Activated T-helper 1 cell treated with anti-CD3 and anti-CD28 coated beads, Interleukin-12 subunit alpha, Interleukin-12 subunit beta, Interleukin-2, Interleukin-4 antibody, amounts not matched to agents 30 ng/mL and 10 ng/mL and 1 ng/mL, durations not matched to agents 14 hours and 24 hours and 36 hours (primary cell): Measurements from ENCODE around the gene IFT25. TPM values are rescaled to one million over a fixed set of nuclear protein-coding genes. Genes with fewer than 3 reads are reported as not detected.

Experiments
- DNase-seq: peaks from one replicate; pipeline ENCODE4 v3.0.0; 2021; ENCODE audit warnings: low spot score
- H3K27ac Mint-ChIP-seq: one replicate; pipeline ENCODE4 v1.8.0; 2021; ENCODE audit warnings: mild to moderate bottlenecking, mixed read lengths
- H3K27me3 Mint-ChIP-seq: one replicate; pipeline ENCODE4 v1.8.0; 2022; ENCODE audit warnings: mild to moderate bottlenecking, moderate library complexity, mixed read lengths; ENCODE audit not compliant: insufficient read depth
- H3K36me3 Mint-ChIP-seq: one replicate; pipeline ENCODE4 v1.8.0; 2021; ENCODE audit warnings: low read depth, mixed read lengths
- H3K4me1 Mint-ChIP-seq: one replicate; pipeline ENCODE4 v1.8.0; 2021; ENCODE audit warnings: low read depth, mixed read lengths
- H3K4me3 Mint-ChIP-seq: one replicate; pipeline ENCODE4 v1.8.0; 2021; ENCODE audit warnings: mild to moderate bottlenecking, moderate library complexity, mixed read lengths
- H3K9me3 Mint-ChIP-seq: one replicate; pipeline ENCODE4 v1.8.0; 2021; ENCODE audit warnings: mixed read lengths
- intact Hi-C: fragments of 100-400 bp; cut with micrococcal nuclease; formaldehyde crosslinking; loops from one replicate; pipeline ENCODE4 v1.15.1; 2024
- total RNA-seq: library from RNA; stranded (reverse); gene quantifications from 2 replicates; pipeline ENCODE4 v1.2.3, GENCODE V29; 2022

The IFT25 gene
- total RNA-seq, 1 donor from 2014 or later: 52.6 TPM

DNA sequence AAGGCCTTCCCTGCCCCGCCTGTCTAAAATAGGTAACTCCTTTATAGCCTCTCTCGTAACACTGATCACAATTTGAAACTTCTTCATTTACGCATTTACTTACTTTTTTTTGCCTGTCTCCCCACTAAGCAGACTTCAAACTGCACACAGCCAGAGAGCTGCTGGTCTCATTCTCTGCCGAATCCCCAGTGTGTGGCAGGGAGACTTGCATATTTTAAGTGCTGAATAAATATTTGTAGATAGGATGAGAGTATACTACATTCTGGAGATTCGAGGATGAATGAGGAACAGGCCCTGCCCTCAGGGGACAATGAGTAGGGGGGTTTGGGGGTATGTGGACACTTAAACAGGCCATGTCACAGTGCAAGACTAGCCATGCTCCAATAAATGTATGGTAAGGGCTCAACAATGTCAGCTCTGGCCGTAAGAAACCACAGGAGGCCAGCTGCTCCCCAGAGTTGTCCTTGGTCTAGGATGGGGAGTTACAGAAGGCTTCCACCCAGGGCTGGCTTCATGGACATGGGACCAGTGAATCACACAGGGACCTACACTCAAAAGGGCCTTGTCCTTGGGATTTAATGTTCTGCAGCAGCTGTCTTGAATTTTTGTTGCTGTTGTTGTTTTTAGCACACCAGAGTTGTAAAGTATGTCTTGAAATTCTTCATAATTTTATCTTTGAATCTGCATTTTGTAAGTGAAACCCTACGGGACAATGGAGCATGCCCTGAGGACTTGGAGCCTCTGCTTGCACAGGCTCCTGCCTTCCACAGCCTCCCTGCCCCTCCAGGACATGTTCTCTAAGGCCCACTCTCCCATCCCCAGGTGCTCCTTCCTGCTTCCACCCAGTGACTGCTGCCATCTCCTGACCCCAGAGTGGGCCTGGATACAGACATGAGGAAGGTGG, 43.0 kb downstream of the IFT25 start:
- no peak for DNase-seq
- intact Hi-C loops: no loop called here
- no peak overlapping the region for H3K27ac Mint-ChIP-seq

DNA sequence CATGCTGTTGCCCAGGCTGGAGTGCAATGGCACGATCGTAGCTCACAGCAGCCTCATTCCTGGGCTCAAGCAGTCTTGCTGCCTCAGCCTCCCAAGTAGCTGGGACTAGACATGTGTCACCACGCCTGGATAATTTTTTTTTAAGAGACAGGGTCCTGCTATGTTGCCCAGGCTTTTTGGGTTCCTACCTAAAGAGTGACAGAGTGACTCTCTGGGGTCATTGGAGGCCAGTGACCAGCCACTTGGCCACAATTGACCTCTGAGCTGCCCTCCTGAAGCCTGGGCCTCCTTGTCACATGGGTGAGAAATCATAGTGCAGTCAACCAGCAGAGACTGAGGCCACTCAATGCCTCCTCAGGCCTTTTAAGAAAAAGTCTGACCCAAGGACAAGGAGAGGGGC, 45.8 kb downstream of the IFT25 start:
- no peak for DNase-seq
- Mint-ChIP-seq H3K27me3 (no peaks in the 10 kb centered on the region), H3K4me3 (no peak overlapping the region), H3K27ac (no peak overlapping the region), H3K4me1 (peaks cover 11% of the 10 kb centered on the region), H3K36me3 (peaks cover 2% of the 10 kb centered on the region), H3K9me3 (no peaks in the 10 kb centered on the region)
- intact Hi-C loops: no loop called here

More for the DNA sequence above, 43.0 kb downstream of the IFT25 start:
- no peak overlapping the region for H3K4me3 Mint-ChIP-seq
- peaks cover 11% of the 10 kb centered on the region for H3K4me1 Mint-ChIP-seq
- no peaks in the 10 kb centered on the region for H3K36me3 Mint-ChIP-seq
- no peaks in the 10 kb centered on the region for H3K27me3 Mint-ChIP-seq
- no peaks in the 10 kb centered on the region for H3K9me3 Mint-ChIP-seq

DNA sequence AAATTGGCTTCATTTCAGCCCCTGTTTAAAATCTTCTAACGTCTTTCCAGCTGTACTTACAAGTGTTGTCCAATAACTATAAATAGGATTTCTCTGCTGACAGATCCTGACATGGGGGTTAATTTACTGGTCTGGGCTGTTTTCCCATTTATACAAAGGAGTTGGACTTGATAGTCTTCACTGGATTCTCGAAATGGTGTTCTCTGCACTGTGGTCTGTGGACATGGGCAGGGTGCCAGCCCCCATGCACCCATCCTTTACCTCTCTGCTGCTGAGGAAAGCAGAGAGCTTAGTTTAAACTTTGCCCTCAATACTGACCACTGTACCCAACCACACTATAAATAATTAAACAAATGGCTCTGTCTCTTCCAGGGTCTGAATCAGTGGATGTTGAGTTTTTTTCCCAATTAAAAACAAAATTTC, 46.3 kb downstream of the IFT25 start:
- no peaks in the 10 kb centered on the region for H3K9me3 Mint-ChIP-seq
- H3K4me3 Mint-ChIP-seq: no peak overlapping the region
- DNase-seq: no peak
- H3K36me3 Mint-ChIP-seq: peaks cover 2% of the 10 kb centered on the region
- peaks cover 11% of the 10 kb centered on the region for H3K4me1 Mint-ChIP-seq
- no peaks in the 10 kb centered on the region for H3K27me3 Mint-ChIP-seq
- intact Hi-C loops: no loop called here
- no peak overlapping the region for H3K27ac Mint-ChIP-seq

DNA sequence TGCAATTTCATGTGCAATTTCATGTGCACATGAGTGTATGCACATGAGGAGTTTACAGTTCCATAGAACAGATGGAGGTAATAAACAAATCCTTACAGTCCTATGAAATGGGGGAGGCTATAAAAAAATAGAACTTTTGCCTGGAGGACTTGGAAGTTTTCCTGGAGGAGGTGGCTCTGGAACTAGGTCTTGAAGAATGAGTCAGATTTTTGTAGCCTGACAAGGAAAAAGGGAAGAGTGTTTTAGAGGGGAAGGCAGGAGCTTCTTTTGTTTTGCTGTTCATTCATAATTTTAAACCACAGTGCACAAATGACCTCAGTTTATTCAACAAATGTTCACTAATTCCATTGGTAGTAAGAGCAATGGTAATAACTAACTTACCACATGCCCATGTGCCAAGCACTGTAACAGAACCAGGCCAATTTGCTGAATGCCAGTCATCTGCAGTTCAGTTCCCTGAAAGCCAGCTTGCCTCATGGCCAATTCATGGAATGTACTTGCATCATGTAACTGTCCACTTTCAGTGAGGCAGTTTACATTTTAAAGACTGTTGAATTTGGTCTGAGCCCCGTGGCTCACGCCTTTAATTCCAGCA, 48.8 kb downstream of the IFT25 start:
- no peaks in the 10 kb centered on the region for H3K9me3 Mint-ChIP-seq
- H3K4me3 Mint-ChIP-seq: no peak overlapping the region
- DNase-seq: no peak
- no peaks in the 10 kb centered on the region for H3K27me3 Mint-ChIP-seq
- H3K4me1 Mint-ChIP-seq: peaks cover 11% of the 10 kb centered on the region
- H3K27ac Mint-ChIP-seq: no peak overlapping the region
- H3K36me3 Mint-ChIP-seq: peaks cover 2% of the 10 kb centered on the region
- intact Hi-C loops: no loop called here

DNA sequence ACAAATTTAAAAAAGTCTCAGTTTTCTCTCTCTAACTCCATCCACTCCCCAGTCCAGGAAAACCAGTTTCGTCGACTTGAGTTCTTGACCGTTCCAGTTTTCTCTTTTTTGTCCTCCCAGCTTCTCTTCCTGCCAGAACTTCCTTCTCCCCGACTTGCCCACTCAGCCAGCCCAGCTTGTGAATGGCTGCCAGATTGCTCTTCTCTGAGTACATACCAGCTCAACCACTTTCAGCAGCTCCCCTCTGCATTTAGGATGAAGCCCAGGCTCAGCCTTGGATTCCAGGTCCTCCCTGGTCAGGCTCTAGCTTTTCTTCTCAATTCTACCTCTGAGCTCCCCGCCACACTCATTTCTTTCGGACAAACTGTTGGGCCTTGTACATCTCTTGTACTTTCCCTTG, 50.1 kb downstream of the IFT25 start:
- Mint-ChIP-seq H3K27ac (no peak overlapping the region), H3K27me3 (no peaks in the 10 kb centered on the region), H3K4me3 (no peak overlapping the region), H3K36me3 (peaks cover 2% of the 10 kb centered on the region), H3K9me3 (no peaks in the 10 kb centered on the region), H3K4me1 (peaks cover 5% of the 10 kb centered on the region)
- intact Hi-C loops: no loop called here
- no peak for DNase-seq

DNA sequence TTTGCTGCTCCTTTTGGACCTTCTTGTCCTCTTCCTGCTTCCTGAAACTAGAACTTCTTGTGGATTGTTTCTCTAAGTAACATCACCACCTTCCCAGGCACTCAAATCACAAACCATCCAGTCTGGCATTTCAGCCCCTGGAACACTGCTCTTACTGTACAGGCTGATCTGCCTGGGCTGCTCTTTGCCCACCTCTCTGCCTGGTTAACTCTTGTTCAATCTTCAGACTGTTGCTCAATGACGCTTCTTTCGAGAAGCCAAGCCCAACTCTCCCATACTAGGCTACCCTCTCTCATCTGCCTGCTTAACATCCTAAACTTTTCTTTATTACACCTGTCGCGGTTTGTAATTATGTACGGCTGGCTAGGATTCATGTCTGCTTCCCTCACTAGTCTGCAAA, 50.9 kb downstream of the IFT25 start:
- intact Hi-C loops: no loop called here

DNA sequence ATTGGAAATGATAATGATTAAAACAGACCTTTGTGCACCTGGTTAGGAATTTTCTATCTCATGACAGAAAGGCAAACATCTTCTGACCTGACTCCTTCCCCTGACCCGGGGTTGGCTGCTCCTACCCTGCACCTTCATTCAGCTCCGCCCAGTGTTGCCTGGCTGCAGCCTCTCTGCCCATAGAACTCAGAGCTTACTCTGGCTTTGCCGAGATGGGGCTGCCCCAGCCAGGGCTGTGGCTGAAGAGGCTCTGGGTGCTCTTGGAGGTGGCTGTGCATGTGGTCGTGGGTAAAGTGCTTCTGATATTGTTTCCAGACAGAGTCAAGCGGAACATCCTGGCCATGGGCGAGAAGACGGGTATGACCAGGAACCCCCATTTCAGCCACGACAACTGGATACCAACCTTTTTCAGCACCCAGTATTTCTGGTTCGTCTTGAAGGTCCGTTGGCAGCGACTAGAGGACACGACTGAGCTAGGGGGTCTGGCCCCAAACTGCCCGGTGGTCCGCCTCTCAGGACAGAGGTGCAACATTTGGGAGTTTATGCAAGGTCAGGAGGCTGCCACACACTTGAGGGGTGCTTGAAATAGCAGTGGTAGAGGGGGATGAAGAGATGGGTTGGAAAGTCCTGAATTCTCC, 51.4 kb downstream of the IFT25 start, which contains the start of gene DIO1:
DIO1 (plus strand) TSS at position 189 of the 638 bp plus-strand sequence; CDS start at position 213, 24 bp downstream.
- Mint-ChIP-seq H3K4me1 (peaks cover 15% of the 10 kb centered on the region), H3K27me3 (no peaks in the 10 kb centered on the region), H3K36me3 (peaks cover 2% of the 10 kb centered on the region), H3K27ac (no peak within 1 kb of the TSS), H3K9me3 (no peaks in the 10 kb centered on the region), H3K4me3 (no peak within 1 kb of the TSS)
- DNase-seq: no peak
- intact Hi-C loops: no loop called here

More for the DNA sequence above, 50.9 kb downstream of the IFT25 start:
- no peak overlapping the region for H3K4me3 Mint-ChIP-seq
- H3K36me3 Mint-ChIP-seq: peaks cover 2% of the 10 kb centered on the region
- H3K4me1 Mint-ChIP-seq: peaks cover 13% of the 10 kb centered on the region
- no peak overlapping the region for H3K27ac Mint-ChIP-seq
- H3K9me3 Mint-ChIP-seq: no peaks in the 10 kb centered on the region
- H3K27me3 Mint-ChIP-seq: no peaks in the 10 kb centered on the region
- DNase-seq: no peak

DNA sequence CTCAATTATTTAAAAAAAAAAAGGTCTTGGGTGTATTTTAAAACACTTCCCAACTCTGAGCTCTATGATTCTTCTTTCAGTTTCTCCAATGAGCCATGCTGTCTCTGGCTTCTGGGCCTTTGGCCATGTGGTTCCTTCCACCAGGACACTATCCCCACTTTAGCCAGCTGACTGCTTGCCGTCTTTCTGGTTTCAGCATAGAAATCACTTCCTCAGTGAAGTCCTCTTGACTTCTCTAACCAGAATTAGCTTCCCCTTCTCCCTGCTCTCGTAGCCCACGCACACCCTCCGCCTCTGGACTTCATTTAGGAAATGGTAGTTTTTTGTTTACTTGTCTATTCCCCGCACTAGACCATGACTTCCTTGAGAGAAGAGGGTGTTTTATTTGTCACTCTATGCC, 52.6 kb downstream of the IFT25 start:
- H3K27me3 Mint-ChIP-seq: no peaks in the 10 kb centered on the region
- no peak overlapping the region for H3K27ac Mint-ChIP-seq
- intact Hi-C loops: no loop called here
- H3K4me1 Mint-ChIP-seq: peaks cover 26% of the 10 kb centered on the region
- no peak for DNase-seq
- no peak overlapping the region for H3K4me3 Mint-ChIP-seq
- H3K36me3 Mint-ChIP-seq: peaks cover 2% of the 10 kb centered on the region
- no peaks in the 10 kb centered on the region for H3K9me3 Mint-ChIP-seq

DNA sequence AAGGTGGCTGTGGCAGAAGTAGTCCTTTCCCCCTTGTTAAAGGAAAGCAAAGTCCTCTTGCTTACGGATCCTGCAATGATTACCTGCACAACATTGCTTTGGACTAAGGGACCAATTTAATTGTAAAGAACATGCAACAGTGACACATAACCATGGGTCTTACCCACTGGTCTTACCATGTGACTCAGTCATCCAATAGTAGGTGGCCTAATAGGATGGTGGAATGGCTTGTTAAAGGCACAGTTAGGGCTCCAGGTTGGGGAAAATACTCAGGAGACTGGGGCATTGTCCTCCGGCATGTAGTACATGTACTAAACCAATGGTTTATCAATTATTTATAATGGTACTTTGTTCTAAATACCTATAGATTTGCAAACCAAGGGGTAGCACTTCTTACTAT, 53.8 kb downstream of the IFT25 start:
- no peaks in the 10 kb centered on the region for H3K27me3 Mint-ChIP-seq
- H3K27ac Mint-ChIP-seq: no peak overlapping the region
- intact Hi-C loops: no loop called here
- peaks cover 26% of the 10 kb centered on the region for H3K4me1 Mint-ChIP-seq
- DNase-seq: no peak
- peaks cover 6% of the 10 kb centered on the region for H3K36me3 Mint-ChIP-seq
- H3K9me3 Mint-ChIP-seq: no peaks in the 10 kb centered on the region
- H3K4me3 Mint-ChIP-seq: no peak overlapping the region

DNA sequence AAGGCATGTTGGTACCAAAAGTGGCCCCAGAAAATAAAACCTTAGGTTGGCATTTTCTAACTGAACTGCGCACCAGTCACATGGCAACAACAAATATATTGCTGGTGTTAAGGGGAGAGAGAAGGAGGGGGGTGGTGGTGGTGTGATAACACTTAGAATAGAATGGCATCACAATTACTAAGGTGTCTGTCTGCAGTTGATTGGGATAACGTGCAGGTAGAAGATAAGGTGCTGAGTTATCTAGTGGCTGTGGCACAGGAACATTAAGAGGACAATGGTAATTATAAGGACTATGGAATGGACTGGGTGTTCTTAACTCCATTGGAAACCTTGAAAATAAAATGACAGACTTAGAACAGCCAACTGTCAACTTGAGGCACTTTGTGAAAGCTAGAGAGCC, 54.5 kb downstream of the IFT25 start:
- Mint-ChIP-seq H3K36me3 (peaks cover 6% of the 10 kb centered on the region), H3K27me3 (no peaks in the 10 kb centered on the region), H3K27ac (no peak overlapping the region), H3K4me3 (no peak overlapping the region), H3K4me1 (peaks cover 26% of the 10 kb centered on the region), H3K9me3 (no peaks in the 10 kb centered on the region)
- intact Hi-C loops: no loop called here
- no peak for DNase-seq

DNA sequence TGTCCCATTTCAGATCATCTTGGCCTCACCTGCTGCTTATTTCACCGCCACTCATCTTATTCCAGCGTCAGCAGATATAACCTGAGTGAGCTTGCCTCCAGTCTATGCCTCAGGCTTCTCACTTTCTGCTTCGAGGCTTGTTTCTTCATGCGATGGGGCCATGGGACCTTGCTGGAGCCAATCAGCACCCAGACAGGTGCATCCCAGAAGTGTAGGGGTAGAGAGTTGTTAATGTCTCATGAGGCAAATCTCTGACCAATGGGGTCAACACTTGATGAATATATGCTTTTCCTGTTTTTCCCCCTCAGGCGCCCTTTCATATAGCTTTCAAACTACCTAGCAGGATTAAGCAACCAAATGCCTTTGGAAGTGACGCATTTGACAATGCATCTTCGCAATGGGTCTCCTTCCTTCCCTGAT, 55.0 kb downstream of the IFT25 start:
- no peak for DNase-seq
- peak overlapping the region; percentile 96 for H3K27ac Mint-ChIP-seq

DNA sequence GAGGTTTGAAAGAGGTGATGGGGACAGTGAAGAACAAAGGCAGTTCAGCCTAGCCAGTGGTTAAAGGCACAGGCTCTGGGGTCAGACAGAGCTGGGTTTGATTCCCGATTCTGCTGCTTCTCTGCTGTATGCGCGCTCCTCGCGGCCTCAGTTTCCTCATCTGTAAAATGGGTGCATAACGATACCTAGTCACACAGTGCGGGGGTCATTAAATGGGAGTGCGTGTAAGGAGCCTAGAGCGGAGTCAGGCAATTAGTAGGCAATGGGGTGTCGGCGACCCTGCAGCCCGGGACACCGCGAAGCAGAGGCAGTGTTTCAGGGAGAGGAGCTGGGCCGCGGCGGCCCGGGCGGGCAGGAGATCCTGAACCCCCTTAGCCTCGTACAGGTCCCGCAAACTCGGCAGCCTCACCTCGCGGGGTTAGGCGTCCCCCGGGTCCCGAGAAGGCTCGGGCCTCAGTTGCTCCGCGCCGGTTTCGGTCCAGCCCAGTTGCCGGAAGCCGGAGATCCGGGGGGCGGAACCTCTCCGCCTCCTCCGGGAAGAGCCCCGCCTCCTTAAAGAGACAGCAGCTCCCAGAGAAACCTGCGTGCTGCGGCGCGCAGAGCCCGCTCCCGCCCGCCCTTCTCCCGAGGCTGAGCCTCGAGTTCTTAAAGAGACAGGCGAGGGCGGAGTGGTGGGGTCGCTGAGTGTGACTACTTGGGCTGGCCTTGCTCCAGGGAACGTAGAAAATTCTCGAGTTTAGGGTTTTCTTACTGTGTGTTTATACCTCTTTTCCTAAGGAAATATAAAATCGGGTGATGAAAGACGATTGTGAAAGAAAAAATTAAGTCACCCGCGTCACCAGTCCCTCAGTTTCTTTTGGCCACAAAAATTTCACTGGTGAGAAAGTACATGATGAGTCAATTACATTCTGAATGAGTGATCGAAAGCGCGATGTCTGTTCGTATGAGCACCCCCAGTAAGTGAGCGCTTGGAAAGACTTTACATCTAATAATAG, 55.9 kb downstream of the IFT25 start, which contains the start of gene YIPF1:
YIPF1 (minus strand) TSS at position 494 of the 995 bp plus-strand sequence. CDS start 860 bp downstream, outside the sequence.
- Mint-ChIP-seq H3K4me1 (peaks cover 26% of the 10 kb centered on the region), H3K9me3 (no peaks in the 10 kb centered on the region)

More for the DNA sequence above, 55.0 kb downstream of the IFT25 start:
- peak overlapping the region; percentile 98 for H3K4me3 Mint-ChIP-seq
- H3K9me3 Mint-ChIP-seq: no peaks in the 10 kb centered on the region
- intact Hi-C loops: loop anchor here (1.0 kb wide), 2 partner anchors 52 kb away; partner anchors contain the start of gene NDC1
- no peaks in the 10 kb centered on the region for H3K27me3 Mint-ChIP-seq
- H3K36me3 Mint-ChIP-seq: peaks cover 6% of the 10 kb centered on the region
- H3K4me1 Mint-ChIP-seq: peaks cover 26% of the 10 kb centered on the region

More for the DNA sequence above, 55.9 kb downstream of the IFT25 start, which contains the start of gene YIPF1:
- Mint-ChIP-seq H3K36me3 (peaks cover 12% of the 10 kb centered on the region), H3K27ac (peak within 1 kb of the TSS; percentile 96), H3K27me3 (no peaks in the 10 kb centered on the region), H3K4me3 (peak within 1 kb of the TSS; percentile 98)
- DNase-seq: peak; percentile 89
- intact Hi-C loops: loop anchor here (1.0 to 2.0 kb wide), 6 partner anchors 30 to 517 kb away; partner anchors contain the start of genes IFT25, NDC1 and SSBP3
